ENCODE data around the gene SLC25A33. TPM values are rescaled to one million over a fixed set of nuclear protein-coding genes. Genes with fewer than 3 reads are reported as not detected.

Gene SLC25A33
- total and polyA plus RNA-seq, 2 experiments from 2014 or later = 13.3 to 18.8 TPM

GRCh38 chr1:9611716-9612115 lies 72.5 kb downstream of the SLC25A33 start:
- H3K4me1 ChIP-seq (ENCODE audit: insufficient read depth) = no peaks in the 10 kb centered on the region
- no peaks in the 10 kb centered on the region for H3K27me3 ChIP-seq (ENCODE audit: insufficient read depth)
- H3F3A ChIP-seq (replicated peaks; ENCODE audit: low read depth) = no peaks in the 10 kb centered on the region
- H3K4me2 ChIP-seq = no peak overlapping the region
- H3K27me3 Mint-ChIP-seq (ENCODE audit: insufficient read depth, low read depth, poor library complexity) = peaks cover 14% of the 10 kb centered on the region
- no peak overlapping the region for H2AFZ ChIP-seq
- H3K36me3 Mint-ChIP-seq (ENCODE audit: low read depth) = peaks cover 12% of the 10 kb centered on the region; the same call in 2 of the 3 replicates
- peaks cover 4% of the 10 kb centered on the region; the same call in 2 of the 3 replicates for H3K4me1 Mint-ChIP-seq
- no peaks in the 10 kb centered on the region for H3K79me2 ChIP-seq (replicated peaks; ENCODE audit: insufficient read depth)
- TF ChIP-seq JUNB (IDR thresholded peaks at IDR 0.05; ENCODE audit: unreplicated experiment) = no peak
- TF ChIP-seq, protein P1, sequence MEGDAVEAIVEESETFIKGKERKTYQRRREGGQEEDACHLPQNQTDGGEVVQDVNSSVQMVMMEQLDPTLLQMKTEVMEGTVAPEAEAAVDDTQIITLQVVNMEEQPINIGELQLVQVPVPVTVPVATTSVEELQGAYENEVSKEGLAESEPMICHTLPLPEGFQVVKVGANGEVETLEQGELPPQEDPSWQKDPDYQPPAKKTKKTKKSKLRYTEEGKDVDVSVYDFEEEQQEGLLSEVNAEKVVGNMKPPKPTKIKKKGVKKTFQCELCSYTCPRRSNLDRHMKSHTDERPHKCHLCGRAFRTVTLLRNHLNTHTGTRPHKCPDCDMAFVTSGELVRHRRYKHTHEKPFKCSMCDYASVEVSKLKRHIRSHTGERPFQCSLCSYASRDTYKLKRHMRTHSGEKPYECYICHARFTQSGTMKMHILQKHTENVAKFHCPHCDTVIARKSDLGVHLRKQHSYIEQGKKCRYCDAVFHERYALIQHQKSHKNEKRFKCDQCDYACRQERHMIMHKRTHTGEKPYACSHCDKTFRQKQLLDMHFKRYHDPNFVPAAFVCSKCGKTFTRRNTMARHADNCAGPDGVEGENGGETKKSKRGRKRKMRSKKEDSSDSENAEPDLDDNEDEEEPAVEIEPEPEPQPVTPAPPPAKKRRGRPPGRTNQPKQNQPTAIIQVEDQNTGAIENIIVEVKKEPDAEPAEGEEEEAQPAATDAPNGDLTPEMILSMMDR (conservative IDR thresholded peaks at IDR 0.05; ENCODE audit: low read depth in 2 of 2) = no peak
- TF ChIP-seq, protein P2, sequence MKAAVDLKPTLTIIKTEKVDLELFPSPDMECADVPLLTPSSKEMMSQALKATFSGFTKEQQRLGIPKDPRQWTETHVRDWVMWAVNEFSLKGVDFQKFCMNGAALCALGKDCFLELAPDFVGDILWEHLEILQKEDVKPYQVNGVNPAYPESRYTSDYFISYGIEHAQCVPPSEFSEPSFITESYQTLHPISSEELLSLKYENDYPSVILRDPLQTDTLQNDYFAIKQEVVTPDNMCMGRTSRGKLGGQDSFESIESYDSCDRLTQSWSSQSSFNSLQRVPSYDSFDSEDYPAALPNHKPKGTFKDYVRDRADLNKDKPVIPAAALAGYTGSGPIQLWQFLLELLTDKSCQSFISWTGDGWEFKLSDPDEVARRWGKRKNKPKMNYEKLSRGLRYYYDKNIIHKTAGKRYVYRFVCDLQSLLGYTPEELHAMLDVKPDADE (IDR thresholded peaks at IDR 0.05) = no peak
- no peak for TF ChIP-seq EZH2phosphoT487 (IDR thresholded peaks at IDR 0.05; ENCODE audit: unreplicated experiment)
- TF ChIP-seq REST (IDR thresholded peaks at IDR 0.05; ENCODE audit: unreplicated experiment) = no peak
- no peak for TF ChIP-seq ZNF331 (CRISPR knock-in tag; IDR thresholded peaks at IDR 0.05; ENCODE audit: low read depth)
- TF ChIP-seq EZH2 (IDR thresholded peaks at IDR 0.05; ENCODE audit: low read depth, unreplicated experiment) = no peak
- no peak for TF ChIP-seq CREB1 (CRISPR knock-in tag; IDR thresholded peaks at IDR 0.05; ENCODE audit: low read depth)
- no peak overlapping the region for H3K4me3 ChIP-seq
- H3K36me3 ChIP-seq (ENCODE audit: insufficient read depth) = 0 out of 2 replicates have a peak, but pooled peaks cover 3% of the 10 kb centered on the region
- no peak overlapping the region for H3K4me3 Mint-ChIP-seq
- no peak overlapping the region for H3K27ac Mint-ChIP-seq
- no peaks in the 10 kb centered on the region for H4K20me1 ChIP-seq (replicated peaks; ENCODE audit: insufficient read depth)
- no peaks in the 10 kb centered on the region for H3K9me2 ChIP-seq (ENCODE audit: insufficient read depth)
- ATAC-seq = no peak
- no peak for DNase-seq (ENCODE audit: low spot score)
- no peaks in the 10 kb centered on the region for H3K9me3 Mint-ChIP-seq
- H3K27ac ChIP-seq (ENCODE audit: low read depth) = no peak overlapping the region
